Activated B cell treated with CpG ODN at 0.5 μM for 24 hours (primary cell): ENCODE measurements around the gene SMIM35. TPM values are rescaled to one million over a fixed set of nuclear protein-coding genes. Genes with fewer than 3 reads are reported as not detected.

Source experiments
- ATAC-seq: fragments of 200-7000 bp; cut with Tn5 transposase; one replicate; pipeline ENCODE4 v1.10.0; 2021; ENCODE audit warnings: low read depth, mild to moderate bottlenecking, moderate library complexity
- CTCF ChIA-PET: fragments of 350-600 bp; sonication (Branson Sonifier 250); formaldehyde crosslinking; loops from one replicate; lab custom pipeline; 2021; ENCODE audit warnings: antibody characterized with exemption; lab: Charles Lee
- POLR2A ChIA-PET: fragments of 350-600 bp; sonication (Branson Sonifier 250); formaldehyde crosslinking; loops from one replicate; lab custom pipeline; 2021; ENCODE audit warnings: antibody characterized with exemption; lab: Charles Lee
- DNase-seq: peaks from one replicate; pipeline ENCODE4 v3.0.0; 2022
- H3K27ac Mint-ChIP-seq: one replicate; pipeline ENCODE4 v1.8.0; 2020; ENCODE audit warnings: mixed read lengths
- H3K27me3 Mint-ChIP-seq: one replicate; pipeline ENCODE4 v1.8.0; 2021; ENCODE audit warnings: mixed read lengths
- H3K36me3 Mint-ChIP-seq: one replicate; pipeline ENCODE4 v1.8.0; 2021; ENCODE audit warnings: low read depth, mixed read lengths
- H3K4me1 Mint-ChIP-seq: one replicate; pipeline ENCODE4 v1.8.0; 2021; ENCODE audit warnings: mixed read lengths
- H3K4me3 Mint-ChIP-seq: one replicate; pipeline ENCODE4 v1.8.0; 2020; ENCODE audit warnings: mild to moderate bottlenecking, mixed read lengths
- H3K9me3 Mint-ChIP-seq: one replicate; pipeline ENCODE4 v1.8.0; 2020; ENCODE audit warnings: mixed read lengths
- CTCF ChIP-seq: fragments of 200-600 bp; IDR thresholded peaks from one replicate; pipeline ENCODE4 v1.8.0; 2022; ENCODE audit warnings: antibody characterized with exemption, mild to moderate bottlenecking
- intact Hi-C: fragments of 100-400 bp; cut with micrococcal nuclease; formaldehyde crosslinking; loops from one replicate; pipeline ENCODE4 v1.15.1; 2024
- total RNA-seq: library from RNA; stranded (reverse); gene quantifications from 2 replicates; pipeline ENCODE4 v1.2.3, GENCODE V29; 2022

The SMIM35 gene
- total RNA-seq, 1 donor from 2014 or later: 1.8 TPM

DNA sequence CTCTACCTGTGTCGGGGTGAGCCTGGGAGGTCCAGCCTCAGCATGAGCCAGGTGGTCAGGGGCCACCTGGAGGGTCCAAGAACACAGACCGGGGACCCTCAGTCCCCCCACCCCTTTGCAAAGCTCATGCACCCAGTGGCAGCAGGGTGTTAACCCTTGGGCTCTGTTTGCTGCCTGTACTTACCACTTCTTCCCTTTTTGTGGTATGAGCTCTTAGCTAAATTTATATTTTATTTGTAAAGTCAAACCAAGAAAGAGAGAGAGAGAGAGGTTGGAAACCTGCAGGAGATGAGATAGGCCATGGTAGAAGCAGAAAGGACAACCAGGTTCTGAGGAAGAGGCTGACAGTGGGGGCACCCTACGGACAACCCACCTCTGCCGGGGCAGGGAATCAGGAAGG, 70.7 kb downstream of the SMIM35 start:
- Mint-ChIP-seq H3K36me3 (peaks cover 15% of the 10 kb centered on the region), H3K4me1 (peaks cover 59% of the 10 kb centered on the region), H3K9me3 (peaks cover 17% of the 10 kb centered on the region), H3K27ac (peak overlapping the region; percentile 98), H3K4me3 (peak overlapping the region; percentile 65), H3K27me3 (no peaks in the 10 kb centered on the region)
- DNase-seq: no peak
- CTCF ChIA-PET: interaction anchor here (1.1 to 2.4 kb wide), 7 partner anchors 10 to 69 kb away, joined by 3 to 14 read pairs (median 4); no protein-coding TSS in a partner anchor
- intact Hi-C loops: no loop called here
- no peak for TF ChIP-seq CTCF
- POLR2A ChIA-PET: interaction anchor here (0.9 to 25.5 kb wide), 14 partner anchors 9 to 207 kb away, joined by 3 to 1422 read pairs (median 7); partner anchors contain the start of gene IL10RA
- ATAC-seq: no peak

DNA sequence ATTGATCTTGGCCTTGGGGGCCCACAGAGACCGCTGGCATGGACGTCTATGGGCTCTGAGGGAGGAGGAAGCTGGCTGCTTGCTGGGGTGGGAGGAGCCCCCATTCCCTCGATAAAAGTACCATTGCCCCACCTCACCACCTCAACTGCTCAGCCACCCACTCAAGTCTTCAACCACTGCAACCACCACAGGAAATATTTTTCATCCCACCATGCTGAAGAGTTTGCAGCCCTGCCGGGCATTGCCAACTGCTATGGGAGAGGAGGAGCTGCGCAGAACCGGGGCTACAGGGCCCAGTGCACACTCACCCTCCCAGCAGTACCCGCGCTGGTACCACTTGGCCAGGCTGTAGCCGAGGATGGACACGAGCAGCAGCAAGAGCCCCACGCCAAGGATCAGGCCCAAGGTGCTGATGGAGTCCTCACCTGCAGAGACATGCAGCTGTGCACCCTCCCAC, 71.3 kb downstream of the SMIM35 start:
- Mint-ChIP-seq H3K36me3 (peaks cover 15% of the 10 kb centered on the region), H3K4me3 (peak overlapping the region; percentile 65), H3K27me3 (no peaks in the 10 kb centered on the region), H3K27ac (peak overlapping the region; percentile 98), H3K4me1 (peaks cover 66% of the 10 kb centered on the region), H3K9me3 (peaks cover 14% of the 10 kb centered on the region)
- intact Hi-C loops: no loop called here
- CTCF ChIA-PET: interaction anchor here (1.1 to 2.4 kb wide), 9 partner anchors 9 to 68 kb away, joined by 3 to 14 read pairs (median 3); no protein-coding TSS in a partner anchor
- POLR2A ChIA-PET: interaction anchor here (0.9 to 25.5 kb wide), 14 partner anchors 9 to 207 kb away, joined by 3 to 1422 read pairs (median 7); partner anchors contain the start of gene IL10RA
- peak; percentile 8 for ATAC-seq
- no peak for TF ChIP-seq CTCF
- DNase-seq: no peak

DNA sequence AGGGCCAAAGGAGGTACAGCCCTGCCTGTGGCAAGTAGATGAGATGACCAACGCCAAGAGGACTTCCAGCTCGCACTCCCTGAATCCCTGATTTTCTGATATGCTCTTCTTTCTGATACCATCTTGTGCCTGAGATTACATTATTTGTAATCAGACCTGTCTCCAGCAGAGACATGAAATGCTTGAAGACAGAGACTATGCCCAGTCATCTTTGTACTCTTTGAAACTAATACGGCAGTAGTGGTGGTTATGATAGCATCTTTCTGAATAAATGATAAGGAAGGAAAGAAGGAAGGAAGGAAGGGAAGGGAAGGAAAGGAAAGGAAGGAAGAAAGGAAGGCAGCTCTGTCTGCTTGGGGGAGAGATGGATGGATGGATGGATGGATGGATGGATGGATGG, 72.7 kb downstream of the SMIM35 start:
- Mint-ChIP-seq H3K36me3 (peaks cover 15% of the 10 kb centered on the region), H3K4me1 (peaks cover 79% of the 10 kb centered on the region), H3K27me3 (no peaks in the 10 kb centered on the region), H3K4me3 (no peak overlapping the region), H3K9me3 (peaks cover 11% of the 10 kb centered on the region), H3K27ac (peak overlapping the region; percentile 98)
- DNase-seq: no peak
- TF ChIP-seq CTCF: no peak
- intact Hi-C loops: no loop called here
- ChIA-PET CTCF (interaction anchor here (5.2 kb wide), 1 partner anchor 38 kb away, joined by 42 read pairs; no protein-coding TSS in a partner anchor), POLR2A (interaction anchor here (1.2 to 25.5 kb wide), 4 partner anchors 9 to 198 kb away, joined by 4 to 1422 read pairs (median 111); partner anchors contain the start of gene IL10RA)
- ATAC-seq: no peak

GRCh38 chr11:118012083-118012669, 74.6 kb downstream of the SMIM35 start:
- H3K9me3 Mint-ChIP-seq: peaks cover 2% of the 10 kb centered on the region
- H3K4me1 Mint-ChIP-seq: peaks cover 98% of the 10 kb centered on the region
- peak overlapping the region; percentile 98 for H3K27ac Mint-ChIP-seq
- DNase-seq: no peak
- POLR2A ChIA-PET: interaction anchor here (0.7 to 41.6 kb wide), 11 partner anchors 9 to 196 kb away, joined by 3 to 1422 read pairs (median 6); partner anchors contain the start of gene IL10RA
- CTCF ChIA-PET: interaction anchor here (1.3 to 5.2 kb wide), 4 partner anchors 40 to 204 kb away, joined by 3 to 42 read pairs (median 8); no protein-coding TSS in a partner anchor
- H3K27me3 Mint-ChIP-seq: no peaks in the 10 kb centered on the region
- peaks cover 3% of the 10 kb centered on the region for H3K36me3 Mint-ChIP-seq
- peak; percentile 45 for ATAC-seq
- TF ChIP-seq CTCF: no peak
- intact Hi-C loops: loop anchor here (1.0 kb wide), 2 partner anchors 34 to 41 kb away; no protein-coding TSS in a partner anchor
- peak overlapping the region; percentile 50 for H3K4me3 Mint-ChIP-seq
